B cell (primary cell): ENCODE data around the gene PIGBOS1. TPM values are rescaled to one million over a fixed set of nuclear protein-coding genes. Genes with fewer than 3 reads are reported as not detected.

Experiments used
- ATAC-seq: fragments of 200-7000 bp; cut with Tn5 transposase; one replicate; pipeline ENCODE4 v1.10.0; 2021; ENCODE audit warnings: low read depth, mild to moderate bottlenecking, moderate number of reproducible peaks, moderate library complexity
- CTCF ChIA-PET: fragments of 350-600 bp; sonication (Branson Sonifier 250); formaldehyde crosslinking; loops from one replicate; lab custom pipeline; 2021; ENCODE audit warnings: antibody characterized with exemption, inconsistent platforms; lab: Charles Lee
- POLR2A ChIA-PET: fragments of 350-600 bp; sonication (Branson Sonifier 250); formaldehyde crosslinking; loops from one replicate; lab custom pipeline; 2021; ENCODE audit warnings: antibody characterized with exemption; lab: Charles Lee
- DNase-seq: peaks from one replicate; pipeline ENCODE4 v3.0.0; 2013
- H2AFZ ChIP-seq: 2 replicates; pipeline ENCODE4 v1.6.1; 2012; ENCODE audit warnings: mild to moderate bottlenecking, low read depth, low read length; ENCODE audit not compliant: insufficient read depth, poor library complexity, severe bottlenecking
- H3K27ac ChIP-seq, 2 donors: 1 replicate in 1 of 2; 2 replicates in 1 of 2; pipeline ENCODE4 v1.5.1; 2012 to 2013; ENCODE audit warnings: low read length in 2 of 2, mild to moderate bottlenecking in 2 of 2, moderate library complexity in 1 of 2
- H3K27me3 ChIP-seq, 4 experiments: fragments of 200-600 bp in 1 of 4; sonication (generic) in 1 of 4; replicated peaks in 1 of 4; 1 replicate in 2 of 4; 2 replicates in 2 of 4; pipeline versions ENCODE4 v1.6.1 to v1.7.0; 2013 to 2016; ENCODE audit warnings: low read length in 3 of 4, mild to moderate bottlenecking in 2 of 4, mixed read lengths in 1 of 4, moderate library complexity in 1 of 4; ENCODE audit not compliant: insufficient read depth in 4 of 4, control insufficient read depth in 3 of 4; ENCODE audit errors: control extremely low read depth in 1 of 4
- H3K36me3 ChIP-seq, 2 experiments: replicated peaks in 1 of 2; 1 replicate in 1 of 2; 2 replicates in 1 of 2; pipeline versions ENCODE4 v1.6.1 to v1.7.1; 2013; ENCODE audit warnings: low read length in 1 of 2; ENCODE audit not compliant: insufficient read depth in 2 of 2, control insufficient read depth in 1 of 2; ENCODE audit errors: control extremely low read depth in 1 of 2, extremely low read depth in 1 of 2
- H3K4me1 ChIP-seq, 2 donors: fragments of 200-600 bp in 1 of 2; sonication (generic) in 1 of 2; 1 replicate in 1 of 2; 2 replicates in 1 of 2; pipeline versions ENCODE4 v1.5.1 to v1.6.1; 2013 to 2017; ENCODE audit warnings: low read length in 2 of 2; ENCODE audit not compliant: control insufficient read depth in 2 of 2, insufficient read depth in 2 of 2
- H3K4me2 ChIP-seq: replicated peaks from 2 replicates; pipeline ENCODE3; 2012; ENCODE audit warnings: mild to moderate bottlenecking, low read depth, low read length; ENCODE audit not compliant: poor library complexity, severe bottlenecking
- H3K4me3 ChIP-seq, 5 experiments: fragments of 200-600 bp in 1 of 5; sonication (generic) in 1 of 5; 1 replicate in 3 of 5; 2 replicates in 2 of 5; pipeline versions ENCODE4 v1.5.1 to v1.7.0; 2011 to 2016; ENCODE audit warnings: low read length in 4 of 5, mild to moderate bottlenecking in 4 of 5, low read depth in 2 of 5, control low read depth in 1 of 5, moderate library complexity in 1 of 5; ENCODE audit not compliant: insufficient read depth in 1 of 5; ENCODE audit errors: control extremely low read depth in 1 of 5, extremely low read depth in 1 of 5
- H3K79me2 ChIP-seq: fragments of 200-600 bp; sonication (generic); one replicate; pipeline ENCODE4 v1.6.0; 2016; ENCODE audit warnings: low read length; ENCODE audit not compliant: control insufficient read depth, insufficient read depth
- H3K9ac ChIP-seq: fragments of 200-600 bp; sonication (generic); 2 replicates; pipeline ENCODE4 v1.6.1; 2017; ENCODE audit warnings: mild to moderate bottlenecking, low read length, moderate library complexity
- H3K9me3 ChIP-seq, 3 donors: one replicate each; pipeline versions ENCODE4 v1.6.1 to v1.7.1; 2013; ENCODE audit warnings: low read length in 2 of 3; ENCODE audit not compliant: control insufficient read depth in 2 of 3, insufficient read depth in 1 of 3; ENCODE audit errors: control extremely low read depth in 1 of 3
- H4K20me1 ChIP-seq: 2 replicates; pipeline ENCODE4 v1.6.0; 2012; ENCODE audit warnings: mild to moderate bottlenecking, low read length; ENCODE audit not compliant: insufficient read depth, control insufficient read depth, poor library complexity, severe bottlenecking
- H3K27ac Mint-ChIP-seq: one replicate; pipeline ENCODE4 v1.8.0; 2021; ENCODE audit warnings: mixed read lengths
- H3K27me3 Mint-ChIP-seq: one replicate; pipeline ENCODE4 v1.8.0; 2021; ENCODE audit warnings: mixed read lengths
- H3K4me1 Mint-ChIP-seq: one replicate; pipeline ENCODE4 v1.8.0; 2021; ENCODE audit warnings: mixed read lengths
- H3K4me3 Mint-ChIP-seq: one replicate; pipeline ENCODE4 v1.8.0; 2021; ENCODE audit warnings: mixed read lengths
- H3K9me3 Mint-ChIP-seq: one replicate; pipeline ENCODE4 v1.8.0; 2022; ENCODE audit warnings: mixed read lengths; ENCODE audit not compliant: insufficient read depth
- EZH2 ChIP-seq: IDR thresholded peaks from 2 replicates; pipeline ENCODE4 v1.6.1; 2012; ENCODE audit warnings: borderline replicate concordance, low read depth, mild to moderate bottlenecking, moderate library complexity, low read length; ENCODE audit not compliant: insufficient read depth, poor library complexity, severe bottlenecking
- WGBS: methylation state at CpG from one replicate; pipeline ENCODE4 v1.1.5; 2013; ENCODE audit warnings: missing lambda C conversion rate; ENCODE audit not compliant: insufficient coverage; 5-methylcytosine and 5-hydroxymethylcytosine counted together
- intact Hi-C: fragments of 100-400 bp; cut with micrococcal nuclease; formaldehyde crosslinking; loops from one replicate; pipeline ENCODE4 v1.10.0; 2022
- polyA plus RNA-seq: library from polyadenylated mRNA; depleted of rRNA; stranded (reverse); fragments of >200 nt; gene quantifications from 2 replicates; pipeline ENCODE4 v1.2.3, GENCODE V29; 2012
- total RNA-seq, 2 donors: library from RNA; stranded (reverse); fragments of 120-200 nt in 1 of 2; gene quantifications; 1 replicate in 1 of 2; 2 replicates in 1 of 2; pipeline versions ENCODE4 v1.2.3 to v1.2.4, GENCODE V29; 2013 to 2022
- TF ChIP-seq, protein P1 (sequence below): fragments of 200-600 bp; IDR thresholded peaks from one replicate; pipeline ENCODE4 v1.8.0; 2022; ENCODE audit warnings: antibody characterized with exemption, mild to moderate bottlenecking

The PIGBOS1 gene
- total and polyA plus RNA-seq, 2 donors (not counting 1 experiment from before 2014, with no cell fraction given), result 15.4 to 16.4 TPM

DNA sequence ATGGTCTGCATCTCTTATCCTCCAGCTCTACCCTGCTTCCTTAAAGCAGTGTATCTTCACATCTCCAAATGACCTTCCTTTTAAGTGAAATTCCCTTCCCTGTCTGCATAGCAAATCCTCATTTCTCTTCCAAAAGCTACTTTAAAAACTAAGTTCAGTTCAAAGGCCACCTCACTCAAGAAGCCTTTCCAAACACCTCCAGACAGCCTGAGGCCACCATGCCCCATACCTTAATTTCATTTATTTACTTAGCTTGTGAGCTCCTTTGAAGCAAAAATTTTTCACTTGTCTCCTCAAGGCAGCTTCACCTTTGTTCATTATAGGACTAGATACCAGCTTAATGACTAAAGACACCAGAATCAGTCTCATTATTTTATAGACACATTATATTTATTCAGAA is 39.5 kb upstream of the PIGBOS1 start:
- CTCF ChIA-PET, result interaction anchor here (2.1 kb wide), 1 partner anchor 141 kb away, joined by 4 read pairs; no protein-coding TSS in a partner anchor
- TF ChIP-seq, protein P1, sequence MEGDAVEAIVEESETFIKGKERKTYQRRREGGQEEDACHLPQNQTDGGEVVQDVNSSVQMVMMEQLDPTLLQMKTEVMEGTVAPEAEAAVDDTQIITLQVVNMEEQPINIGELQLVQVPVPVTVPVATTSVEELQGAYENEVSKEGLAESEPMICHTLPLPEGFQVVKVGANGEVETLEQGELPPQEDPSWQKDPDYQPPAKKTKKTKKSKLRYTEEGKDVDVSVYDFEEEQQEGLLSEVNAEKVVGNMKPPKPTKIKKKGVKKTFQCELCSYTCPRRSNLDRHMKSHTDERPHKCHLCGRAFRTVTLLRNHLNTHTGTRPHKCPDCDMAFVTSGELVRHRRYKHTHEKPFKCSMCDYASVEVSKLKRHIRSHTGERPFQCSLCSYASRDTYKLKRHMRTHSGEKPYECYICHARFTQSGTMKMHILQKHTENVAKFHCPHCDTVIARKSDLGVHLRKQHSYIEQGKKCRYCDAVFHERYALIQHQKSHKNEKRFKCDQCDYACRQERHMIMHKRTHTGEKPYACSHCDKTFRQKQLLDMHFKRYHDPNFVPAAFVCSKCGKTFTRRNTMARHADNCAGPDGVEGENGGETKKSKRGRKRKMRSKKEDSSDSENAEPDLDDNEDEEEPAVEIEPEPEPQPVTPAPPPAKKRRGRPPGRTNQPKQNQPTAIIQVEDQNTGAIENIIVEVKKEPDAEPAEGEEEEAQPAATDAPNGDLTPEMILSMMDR, result no peak
- TF ChIP-seq EZH2, result no peak

DNA sequence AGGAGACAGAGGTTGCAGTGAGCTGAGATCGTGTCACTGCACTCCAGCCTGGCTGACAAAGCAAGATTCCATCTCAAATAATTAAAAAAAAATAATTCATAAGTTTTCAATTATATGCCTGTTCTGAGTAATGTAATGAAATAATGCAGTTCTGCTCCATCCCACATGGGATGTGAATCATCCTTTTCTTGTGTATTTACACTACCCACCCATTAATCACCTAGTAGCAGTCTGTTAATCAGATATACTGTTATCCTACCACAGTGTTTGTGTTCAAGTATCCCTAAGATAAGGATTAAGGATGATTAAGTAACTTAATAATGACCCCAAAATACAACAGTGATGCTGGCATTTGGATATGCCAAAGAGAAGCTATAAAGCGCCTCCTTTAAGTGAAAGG is 38.9 kb upstream of the PIGBOS1 start:
- H3K27ac ChIP-seq, result no peak overlapping the region
- H3K4me2 ChIP-seq, result no peak overlapping the region
- CTCF ChIA-PET, result interaction anchor here (2.1 kb wide), 1 partner anchor 140 kb away, joined by 4 read pairs; no protein-coding TSS in a partner anchor
- intact Hi-C loops, result no loop called here
- H3K9ac ChIP-seq, result no peak overlapping the region
- TF ChIP-seq, protein P1, result no peak
- no peak for TF ChIP-seq EZH2
- peaks cover 3 to 16% of the 10 kb centered on the region in 2 experiments for H3K36me3 ChIP-seq
- POLR2A ChIA-PET, result no interaction called here
- no peaks in the 10 kb centered on the region for H3K27me3 ChIP-seq
- ATAC-seq (no peak), DNase-seq (no peak)
- WGBS, result no CpG with 5 or more reads among the region's 2 CpGs
- H3K4me3 Mint-ChIP-seq, result no peak overlapping the region
- H3K4me1 Mint-ChIP-seq, result peaks cover 2% of the 10 kb centered on the region
- no peaks in the 10 kb centered on the region for H3K9me3 ChIP-seq
- H3K27ac Mint-ChIP-seq, result no peak overlapping the region
- H2AFZ ChIP-seq, result no peak overlapping the region
- H3K4me1 ChIP-seq, result no peaks in the 10 kb centered on the region
- H3K4me3 ChIP-seq, result no peak overlapping the region
- no peaks in the 10 kb centered on the region for H3K27me3 Mint-ChIP-seq
- no peaks in the 10 kb centered on the region for H4K20me1 ChIP-seq
- no peaks in the 10 kb centered on the region for H3K9me3 Mint-ChIP-seq
- H3K79me2 ChIP-seq, result no peaks in the 10 kb centered on the region

More for the DNA sequence above, 39.5 kb upstream of the PIGBOS1 start:
- no peaks in the 10 kb centered on the region for H3K27me3 ChIP-seq
- no peak for ATAC-seq
- H3K27ac Mint-ChIP-seq, result no peak overlapping the region
- H3K4me3 Mint-ChIP-seq, result no peak overlapping the region
- H3K4me1 ChIP-seq, result no peaks in the 10 kb centered on the region
- no peaks in the 10 kb centered on the region for H3K27me3 Mint-ChIP-seq
- peaks cover 3 to 16% of the 10 kb centered on the region in 2 experiments for H3K36me3 ChIP-seq
- no peaks in the 10 kb centered on the region for H3K9me3 Mint-ChIP-seq
- H3K27ac ChIP-seq, result no peak overlapping the region
- H3K79me2 ChIP-seq, result no peaks in the 10 kb centered on the region
- POLR2A ChIA-PET, result no interaction called here
- H3K9me3 ChIP-seq, result no peaks in the 10 kb centered on the region
- no peak overlapping the region for H2AFZ ChIP-seq
- no peak overlapping the region for H3K9ac ChIP-seq
- DNase-seq, result no peak
- intact Hi-C loops, result no loop called here
- no peaks in the 10 kb centered on the region for H4K20me1 ChIP-seq
- no peak overlapping the region for H3K4me2 ChIP-seq
- H3K4me1 Mint-ChIP-seq, result peaks cover 2% of the 10 kb centered on the region
- H3K4me3 ChIP-seq, result no peak overlapping the region
